Measurements from ENCODE around the gene SLC35A2. TPM values are rescaled to one million over a fixed set of nuclear protein-coding genes. Genes with fewer than 3 reads are reported as not detected.

Gene SLC35A2
- total RNA-seq, 1 donor from 2014 or later: 34.9 TPM

GRCh38 chrX:48939524-48940228 lies 28.2 kb upstream of the SLC35A2 start:
- Mint-ChIP-seq H3K27ac (no peak overlapping the region), H3K27me3 (no peaks in the 10 kb centered on the region), H3K36me3 (ENCODE audit: insufficient read depth) (peaks cover 5% of the 10 kb centered on the region), H3K4me3 (ENCODE audit: low read depth) (no peak overlapping the region), H3K4me1 (ENCODE audit: low read depth) (no peaks in the 10 kb centered on the region), H3K9me3 (ENCODE audit: low read depth) (peaks cover 10% of the 10 kb centered on the region)
- no peak for DNase-seq (ENCODE audit: low spot score, unreplicated experiment)
- no peak for TF ChIP-seq CTCF (IDR thresholded peaks at IDR 0.05; ENCODE audit: unreplicated experiment)

DNA sequence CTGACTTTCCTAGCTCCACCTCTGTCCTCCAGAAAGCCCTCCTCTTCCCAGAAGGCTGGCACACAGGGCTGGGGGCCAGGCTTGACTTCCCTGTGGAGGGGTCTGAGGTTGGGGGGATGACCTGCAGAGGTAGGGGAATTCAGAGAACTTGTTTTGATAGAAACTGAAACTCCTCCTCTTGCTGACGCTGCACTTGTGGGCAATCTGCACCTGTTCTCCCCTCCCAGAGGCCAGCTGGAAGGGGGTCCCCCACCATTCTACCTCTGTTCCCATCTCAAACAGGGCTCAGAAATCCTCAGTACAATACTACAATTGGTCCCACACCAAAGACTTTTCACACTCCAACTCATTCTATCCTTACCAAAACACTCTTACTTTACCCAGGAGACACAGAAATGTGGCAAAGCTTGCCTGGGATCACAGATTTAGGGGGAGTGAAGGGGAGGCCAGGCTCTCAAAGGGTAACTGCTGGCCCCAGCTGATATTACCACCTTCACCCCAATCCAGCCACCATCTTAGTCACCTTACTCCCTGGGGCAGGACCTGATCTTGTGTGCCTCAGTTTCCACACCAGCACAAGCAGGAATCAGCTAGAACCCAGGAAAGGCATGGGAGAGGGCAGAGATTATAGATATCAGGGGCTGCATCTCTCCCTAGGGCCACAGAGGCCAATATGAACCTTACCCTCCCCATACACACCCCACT lies 27.4 kb upstream of the SLC35A2 start:
- Mint-ChIP-seq H3K4me1 (ENCODE audit: low read depth) (no peaks in the 10 kb centered on the region), H3K36me3 (ENCODE audit: insufficient read depth) (peaks cover 6% of the 10 kb centered on the region), H3K27me3 (no peaks in the 10 kb centered on the region), H3K4me3 (ENCODE audit: low read depth) (no peak overlapping the region), H3K9me3 (ENCODE audit: low read depth) (peaks cover 10% of the 10 kb centered on the region), H3K27ac (no peak overlapping the region)
- no peak for TF ChIP-seq CTCF (IDR thresholded peaks at IDR 0.05; ENCODE audit: unreplicated experiment)
- no peak for DNase-seq (ENCODE audit: low spot score, unreplicated experiment)

GRCh38 chrX:48937054-48937907 lies 25.8 kb upstream of the SLC35A2 start:
- no peak overlapping the region for H3K4me3 Mint-ChIP-seq (ENCODE audit: low read depth)
- no peak overlapping the region for H3K27ac Mint-ChIP-seq
- peaks cover 9% of the 10 kb centered on the region for H3K36me3 Mint-ChIP-seq (ENCODE audit: insufficient read depth)
- peaks cover 13% of the 10 kb centered on the region for H3K9me3 Mint-ChIP-seq (ENCODE audit: low read depth)
- no peak for TF ChIP-seq CTCF (IDR thresholded peaks at IDR 0.05; ENCODE audit: unreplicated experiment)
- no peak for DNase-seq (ENCODE audit: low spot score, unreplicated experiment)
- no peaks in the 10 kb centered on the region for H3K4me1 Mint-ChIP-seq (ENCODE audit: low read depth)
- no peaks in the 10 kb centered on the region for H3K27me3 Mint-ChIP-seq

DNA sequence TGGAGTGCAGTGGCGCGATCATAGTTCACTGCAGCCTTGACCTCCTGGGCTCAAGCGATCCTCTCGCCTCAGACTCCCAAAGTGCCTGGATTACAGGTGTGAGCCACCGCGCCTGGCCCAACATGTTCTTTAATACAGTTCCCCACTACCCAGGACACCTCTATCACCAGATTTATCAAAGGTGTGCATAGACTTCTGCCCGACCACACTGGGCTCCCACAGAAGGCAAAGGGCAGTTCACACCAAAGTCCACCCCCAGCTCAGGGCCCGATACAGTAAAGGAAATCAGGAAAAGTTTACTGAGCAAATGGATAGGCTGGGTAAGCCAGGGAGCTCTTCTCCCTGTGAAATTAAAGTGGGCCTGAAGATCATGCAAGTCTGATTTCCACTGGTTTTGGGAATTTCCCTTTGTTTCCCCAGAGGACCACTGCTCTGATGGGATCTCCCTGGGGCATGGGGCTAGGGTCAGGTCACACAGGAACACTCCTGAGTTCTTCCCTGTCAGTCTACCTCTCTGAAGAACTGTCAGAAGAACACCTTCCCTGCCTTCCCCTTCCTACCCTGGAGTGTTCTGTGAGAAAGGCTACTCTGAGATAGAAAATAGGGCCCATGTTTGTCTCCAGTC lies 25.1 kb upstream of the SLC35A2 start:
- TF ChIP-seq CTCF (IDR thresholded peaks at IDR 0.05; ENCODE audit: unreplicated experiment): no peak
- peaks cover 9% of the 10 kb centered on the region for H3K36me3 Mint-ChIP-seq (ENCODE audit: insufficient read depth)
- no peak overlapping the region for H3K4me3 Mint-ChIP-seq (ENCODE audit: low read depth)
- no peaks in the 10 kb centered on the region for H3K27me3 Mint-ChIP-seq
- H3K9me3 Mint-ChIP-seq (ENCODE audit: low read depth): peaks cover 13% of the 10 kb centered on the region
- DNase-seq (ENCODE audit: low spot score, unreplicated experiment): no peak
- no peak overlapping the region for H3K27ac Mint-ChIP-seq
- no peaks in the 10 kb centered on the region for H3K4me1 Mint-ChIP-seq (ENCODE audit: low read depth)

DNA sequence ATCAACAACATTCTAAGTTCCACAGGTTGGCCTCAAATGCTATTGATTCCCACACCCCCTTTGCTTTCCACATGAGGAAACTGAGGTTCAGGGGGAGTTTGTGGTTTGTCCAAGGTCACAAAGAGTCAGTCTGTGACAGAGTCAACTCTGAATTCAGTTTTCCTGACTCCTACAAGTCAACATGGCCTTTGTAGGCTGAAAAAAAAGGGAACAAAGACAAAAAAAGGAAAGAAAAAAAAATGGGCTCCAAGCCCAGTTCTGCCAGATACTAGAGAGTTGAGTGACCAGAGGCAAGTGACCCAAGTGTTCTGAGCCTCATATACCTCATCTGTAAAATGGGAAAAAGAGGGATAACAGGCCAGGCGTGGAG lies 23.8 kb upstream of the SLC35A2 start:
- no peak overlapping the region for H3K27ac Mint-ChIP-seq
- peaks cover 13% of the 10 kb centered on the region for H3K9me3 Mint-ChIP-seq (ENCODE audit: low read depth)
- no peaks in the 10 kb centered on the region for H3K27me3 Mint-ChIP-seq
- DNase-seq (ENCODE audit: low spot score, unreplicated experiment): no peak
- no peak for TF ChIP-seq CTCF (IDR thresholded peaks at IDR 0.05; ENCODE audit: unreplicated experiment)
- no peak overlapping the region for H3K4me3 Mint-ChIP-seq (ENCODE audit: low read depth)
- H3K36me3 Mint-ChIP-seq (ENCODE audit: insufficient read depth): peaks cover 12% of the 10 kb centered on the region
- H3K4me1 Mint-ChIP-seq (ENCODE audit: low read depth): no peaks in the 10 kb centered on the region
